ENCODE data around the gene TENM4.

- TF ChIP-seq GABPA (IDR thresholded peaks at IDR 0.05; ENCODE audit: low read depth) = no peak
- TF ChIP-seq CTCF (IDR thresholded peaks at IDR 0.05) = no peak
- TF ChIP-seq EP300 (IDR thresholded peaks at IDR 0.05; ENCODE audit: borderline replicate concordance in 1 of 2, low read depth in 1 of 2, low read length in 1 of 2) = no peak
These were observed 615.2 kb downstream of the TENM4 start for GRCh38 chr11:78825591-78826020.

Measured in SK-N-SH (cell line).